LNCAP (cell line): ENCODE measurements around the gene GSN.

Source experiments
- TF ChIP-seq, protein P1 (sequence below): fragments of 450-650 bp; IDR thresholded peaks from 2 replicates; pipeline ENCODE4 v1.5.1; 2017; ENCODE audit warnings: mild to moderate bottlenecking

Gene GSN

DNA sequence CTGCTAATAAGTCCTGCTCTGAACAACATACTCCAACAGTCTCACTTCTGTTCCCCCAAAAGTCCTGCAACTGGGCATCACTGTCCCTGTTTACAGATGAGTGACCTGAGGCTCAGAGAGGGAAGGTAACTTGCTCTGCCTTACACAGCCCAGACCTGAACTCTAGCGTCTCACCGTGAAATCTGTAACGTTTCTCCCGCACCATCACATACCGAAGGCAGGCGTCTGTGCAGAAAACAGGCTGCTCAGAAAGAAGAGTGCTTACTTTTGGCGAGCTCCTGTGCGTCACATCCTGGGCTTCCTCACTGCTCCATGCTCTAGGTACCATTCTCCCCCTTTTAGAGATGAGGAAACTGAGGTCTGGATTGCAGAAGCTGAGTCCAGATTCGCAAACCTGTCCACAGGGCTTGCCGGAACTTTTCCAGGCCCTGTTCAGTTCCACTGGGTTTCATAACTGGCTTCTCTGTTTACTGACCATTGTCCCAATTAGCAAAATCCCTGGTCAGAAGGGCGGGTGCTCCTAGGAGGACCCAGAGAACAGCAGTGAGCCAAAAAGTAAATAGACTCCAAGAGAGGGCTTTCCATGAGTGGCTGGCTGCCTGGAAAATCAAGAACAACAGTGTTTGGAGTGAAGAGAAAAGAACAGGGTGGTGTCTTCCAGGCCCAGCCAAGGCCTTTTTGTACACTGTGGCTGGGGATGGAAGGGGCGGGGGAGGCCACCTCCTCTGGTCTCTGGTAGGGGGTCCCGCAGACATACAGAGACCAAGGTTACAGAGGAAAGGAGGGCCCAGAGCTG lies 27.1 kb downstream of the GSN start:
- TF ChIP-seq, protein P1, sequence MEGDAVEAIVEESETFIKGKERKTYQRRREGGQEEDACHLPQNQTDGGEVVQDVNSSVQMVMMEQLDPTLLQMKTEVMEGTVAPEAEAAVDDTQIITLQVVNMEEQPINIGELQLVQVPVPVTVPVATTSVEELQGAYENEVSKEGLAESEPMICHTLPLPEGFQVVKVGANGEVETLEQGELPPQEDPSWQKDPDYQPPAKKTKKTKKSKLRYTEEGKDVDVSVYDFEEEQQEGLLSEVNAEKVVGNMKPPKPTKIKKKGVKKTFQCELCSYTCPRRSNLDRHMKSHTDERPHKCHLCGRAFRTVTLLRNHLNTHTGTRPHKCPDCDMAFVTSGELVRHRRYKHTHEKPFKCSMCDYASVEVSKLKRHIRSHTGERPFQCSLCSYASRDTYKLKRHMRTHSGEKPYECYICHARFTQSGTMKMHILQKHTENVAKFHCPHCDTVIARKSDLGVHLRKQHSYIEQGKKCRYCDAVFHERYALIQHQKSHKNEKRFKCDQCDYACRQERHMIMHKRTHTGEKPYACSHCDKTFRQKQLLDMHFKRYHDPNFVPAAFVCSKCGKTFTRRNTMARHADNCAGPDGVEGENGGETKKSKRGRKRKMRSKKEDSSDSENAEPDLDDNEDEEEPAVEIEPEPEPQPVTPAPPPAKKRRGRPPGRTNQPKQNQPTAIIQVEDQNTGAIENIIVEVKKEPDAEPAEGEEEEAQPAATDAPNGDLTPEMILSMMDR = no peak

DNA sequence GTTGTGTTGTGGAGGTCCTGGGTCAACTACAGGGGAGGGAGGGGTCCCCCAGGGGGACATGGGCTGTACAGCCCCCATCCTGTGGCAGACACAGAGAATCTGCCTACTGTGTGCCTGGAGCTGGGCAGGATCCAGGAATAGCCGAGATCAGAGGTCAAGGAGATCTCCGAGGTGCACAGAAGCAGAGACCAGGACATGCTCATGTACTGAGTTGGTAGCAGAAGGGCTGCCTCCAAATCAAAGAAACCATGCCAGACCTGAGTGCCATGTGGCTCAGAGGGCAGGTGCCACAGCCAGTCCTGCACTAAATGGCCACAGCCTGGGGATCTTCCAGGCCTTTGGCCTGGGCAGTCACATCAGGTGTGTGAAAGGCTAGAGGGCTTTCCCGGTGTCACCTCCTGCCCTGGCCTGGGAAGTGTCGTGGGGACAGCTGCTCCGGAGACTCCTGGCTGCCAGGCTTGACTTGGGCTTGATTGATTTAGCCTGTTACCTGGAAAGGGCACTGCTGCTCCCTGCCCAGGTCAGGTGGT lies 27.8 kb downstream of the GSN start:
- TF ChIP-seq, protein P1 = no peak

DNA sequence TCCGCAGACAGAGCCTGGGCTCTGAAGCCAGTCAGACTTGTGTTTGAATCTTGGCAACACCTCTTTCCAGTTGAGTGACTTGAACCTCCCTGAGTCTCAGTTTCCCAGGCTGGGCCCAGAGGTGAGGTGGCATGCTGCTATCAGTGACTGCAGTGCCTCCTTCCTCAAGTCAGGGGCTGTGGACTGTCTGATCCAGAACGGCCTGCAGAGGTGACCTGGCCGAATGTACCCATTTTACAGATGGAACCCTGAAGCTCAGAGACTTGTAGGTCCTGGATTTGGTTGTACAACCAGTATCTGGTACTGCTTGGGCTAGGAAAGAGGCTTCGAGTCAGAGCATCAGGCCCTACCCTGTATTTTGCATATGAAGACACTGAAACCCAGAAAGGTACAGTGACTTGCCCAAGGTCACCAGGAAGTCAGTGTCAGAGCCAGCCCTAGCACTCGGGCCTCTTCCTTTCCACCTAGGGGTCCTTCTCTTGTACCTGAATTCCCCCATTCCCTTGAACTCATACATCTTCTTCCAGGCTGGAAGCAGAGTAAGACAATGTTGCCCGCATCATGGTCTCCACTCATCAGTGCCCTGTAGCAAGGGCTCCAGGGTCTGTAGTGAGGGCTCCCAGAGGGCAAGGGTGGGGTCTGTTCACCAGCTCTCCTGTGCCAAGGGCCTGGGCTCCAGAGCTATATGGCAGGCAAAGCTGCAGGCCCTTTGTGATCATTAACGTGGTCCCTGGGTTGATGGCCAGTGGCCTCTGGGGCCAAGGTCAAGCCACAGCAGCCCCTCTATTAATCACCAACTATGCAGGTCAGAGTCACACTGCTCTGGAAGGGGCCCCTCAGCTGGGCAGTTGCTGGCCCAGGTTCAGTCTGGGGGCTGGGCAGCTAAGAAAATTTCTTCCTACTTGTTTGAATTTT lies 28.5 kb downstream of the GSN start:
- TF ChIP-seq, protein P1 = no peak

DNA sequence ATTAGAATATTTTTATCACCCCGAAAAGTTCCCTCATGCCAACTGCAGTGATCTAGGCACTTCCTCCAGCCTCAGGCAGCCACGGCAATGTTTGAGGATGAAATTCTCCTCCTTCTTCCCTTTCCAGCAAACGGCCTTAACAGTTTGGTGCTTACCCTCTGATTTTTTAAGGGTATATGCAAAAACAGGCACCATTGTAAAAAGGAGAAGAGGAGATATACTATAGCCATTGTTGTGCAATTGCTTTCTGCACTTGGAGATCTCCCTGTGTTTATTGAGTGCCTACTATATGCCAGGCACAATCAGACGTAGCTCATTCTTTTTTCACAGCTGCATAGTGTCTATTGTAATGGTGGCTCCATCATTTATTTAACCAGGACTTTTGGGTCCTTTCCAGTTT lies 29.4 kb downstream of the GSN start:
- TF ChIP-seq, protein P1 = no peak

DNA sequence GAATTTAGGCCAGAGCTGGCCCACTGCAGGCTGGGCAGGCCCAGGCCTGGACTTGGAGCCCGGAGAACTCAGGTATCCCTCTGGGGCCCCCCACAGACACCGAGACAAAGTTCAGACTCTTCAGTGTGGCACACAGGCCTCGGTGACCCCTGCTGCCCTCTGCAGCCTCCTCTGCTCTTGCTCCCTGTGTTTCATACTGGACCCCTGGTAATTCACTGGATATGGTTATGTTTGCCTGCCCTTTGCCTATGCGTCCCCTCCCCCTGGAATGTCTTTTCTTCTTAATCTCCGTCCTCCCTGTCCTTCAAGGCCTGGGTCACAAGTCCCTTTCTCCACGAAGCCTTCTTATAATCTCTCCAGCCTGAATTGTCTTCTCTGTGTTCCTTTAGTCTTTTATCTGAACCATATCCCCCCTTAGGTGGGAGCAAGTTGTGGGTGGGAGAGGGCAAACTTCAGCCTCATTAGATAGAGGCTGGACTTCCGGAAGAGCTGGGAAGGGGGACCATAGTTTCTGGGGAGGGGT lies 30.1 kb downstream of the GSN start:
- TF ChIP-seq, protein P1 = no peak

DNA sequence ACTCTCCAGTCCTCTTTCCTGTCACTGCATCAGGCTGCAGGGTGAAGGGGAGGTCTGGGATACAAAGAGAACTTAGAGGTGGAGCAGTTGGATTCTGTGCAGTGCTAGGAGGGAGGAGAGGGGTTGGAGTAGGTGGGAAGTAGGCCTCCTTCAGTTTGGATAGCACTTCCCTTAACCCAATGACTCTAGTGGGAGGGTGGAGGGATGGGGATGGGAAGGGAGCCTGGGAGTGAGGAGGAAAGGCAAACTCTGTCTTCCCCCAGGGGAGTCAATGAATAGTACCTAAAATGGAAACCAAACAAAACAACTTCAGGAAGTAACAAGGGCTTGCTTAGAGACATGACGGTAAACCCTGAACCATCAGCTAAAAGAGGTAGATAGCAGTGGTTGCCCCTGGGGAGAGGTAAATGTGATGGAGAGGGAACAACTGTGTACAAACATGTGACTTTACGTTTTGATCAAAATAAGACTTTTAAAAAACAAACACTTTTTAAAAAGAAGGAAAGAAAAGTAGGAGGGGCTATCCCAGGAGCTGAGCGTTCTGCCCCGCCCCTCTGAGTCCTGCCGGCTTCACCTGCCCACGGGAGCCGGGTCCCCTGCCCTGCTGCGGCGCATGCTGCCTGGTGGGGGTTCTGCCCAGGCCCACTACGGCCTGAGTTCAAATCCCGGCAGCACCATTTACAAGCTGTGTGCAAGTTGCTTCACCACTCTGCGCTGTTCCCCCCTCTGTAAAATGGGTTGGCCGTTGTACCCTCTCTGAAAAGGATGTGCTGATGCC lies 30.9 kb downstream of the GSN start:
- TF ChIP-seq, protein P1 = no peak
